GM21528 (cell line): Measurements from ENCODE around the gene FBXO17.
A peak's percentile ranks its signal among the peaks of the same experiment; 100 is the strongest.
"Not testable (repeated sequence)": the region's sequence is repeated elsewhere in the genome, so short reads cannot be mapped to it uniquely, and the experiment has no call there.

Experiments used
- ATAC-seq: cut with Tn5 transposase; IDR thresholded peaks from one replicate; pipeline ENCODE4 v1.9.1; 2021; ENCODE audit warnings: mild to moderate bottlenecking, moderate library complexity; ENCODE audit not compliant: unreplicated experiment, low FRiP score

FBXO17 gene

GRCh38 chr19:38945562-38946228, 29.8 kb downstream of the FBXO17 start:
- ATAC-seq = no peak

DNA sequence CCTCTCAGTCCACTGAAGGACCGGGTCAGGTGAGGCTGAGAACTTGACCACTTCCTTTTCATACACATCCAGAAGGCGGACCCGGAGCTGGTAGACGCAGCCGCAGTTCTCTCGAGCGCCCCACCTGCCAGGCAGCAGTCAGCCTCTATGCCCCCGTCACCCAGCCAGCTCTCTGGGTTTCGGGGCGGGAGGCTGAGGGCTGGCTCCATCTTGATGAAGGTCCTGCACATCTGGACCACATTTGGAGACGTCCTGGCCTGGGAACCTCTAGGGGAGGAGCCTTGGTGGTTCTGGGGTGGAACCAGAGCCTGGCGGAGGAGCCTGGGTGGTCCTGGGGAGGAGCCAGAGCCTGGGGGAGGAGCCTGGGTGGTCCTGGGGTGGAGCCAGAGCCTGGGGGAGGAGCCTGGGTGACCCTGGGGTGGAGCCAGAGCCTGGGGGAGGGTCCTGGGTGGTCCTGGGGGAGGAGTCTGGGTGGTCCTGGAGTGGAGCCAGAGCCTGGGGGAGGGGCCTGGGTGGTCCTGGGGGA, 30.5 kb downstream of the FBXO17 start:
- no peak for ATAC-seq

DNA sequence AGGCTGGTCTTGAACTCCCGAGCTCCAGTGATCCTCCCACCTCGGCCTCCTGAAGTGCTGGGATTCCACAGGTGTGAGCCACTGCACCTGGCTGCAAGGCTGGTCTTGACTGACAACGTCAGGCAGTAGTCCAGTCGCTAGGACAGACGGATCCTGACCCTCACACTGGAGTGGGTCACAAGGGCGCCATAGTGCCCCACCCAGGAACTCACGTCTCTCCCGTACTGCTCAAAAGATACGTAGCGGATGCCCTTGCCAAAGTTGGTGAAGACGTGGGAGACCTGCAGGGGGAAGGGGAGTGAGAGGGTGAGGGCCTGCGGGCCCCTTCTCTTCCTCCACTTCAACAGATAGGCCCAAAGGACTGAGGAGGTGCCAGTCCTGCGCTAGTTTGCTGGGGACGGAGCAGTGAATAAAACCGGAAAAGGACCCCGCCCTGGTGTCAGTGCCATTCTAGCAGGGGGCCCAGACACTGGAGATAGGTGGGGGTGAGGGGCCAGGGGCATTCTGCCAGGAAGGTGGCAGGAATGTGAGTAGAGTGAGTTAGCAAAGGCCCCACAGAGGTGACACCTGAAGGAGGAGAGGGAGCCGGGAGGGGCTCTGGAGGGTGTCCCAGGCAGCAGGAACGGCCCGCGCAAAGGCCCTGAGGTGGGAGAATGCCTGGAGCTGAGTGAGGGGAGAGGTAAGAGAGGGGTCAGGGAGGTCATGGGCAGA, 32.9 kb downstream of the FBXO17 start:
- ATAC-seq = no peak

- ATAC-seq = no peak
Observed at GRCh38 chr19:38941979-38942378, 33.6 kb downstream of the FBXO17 start.

GRCh38 chr19:38941466-38941865, 34.1 kb downstream of the FBXO17 start:
- not testable (repeated sequence) for ATAC-seq

GRCh38 chr19:38939957-38940356, 35.6 kb downstream of the FBXO17 start:
- ATAC-seq = no peak

DNA sequence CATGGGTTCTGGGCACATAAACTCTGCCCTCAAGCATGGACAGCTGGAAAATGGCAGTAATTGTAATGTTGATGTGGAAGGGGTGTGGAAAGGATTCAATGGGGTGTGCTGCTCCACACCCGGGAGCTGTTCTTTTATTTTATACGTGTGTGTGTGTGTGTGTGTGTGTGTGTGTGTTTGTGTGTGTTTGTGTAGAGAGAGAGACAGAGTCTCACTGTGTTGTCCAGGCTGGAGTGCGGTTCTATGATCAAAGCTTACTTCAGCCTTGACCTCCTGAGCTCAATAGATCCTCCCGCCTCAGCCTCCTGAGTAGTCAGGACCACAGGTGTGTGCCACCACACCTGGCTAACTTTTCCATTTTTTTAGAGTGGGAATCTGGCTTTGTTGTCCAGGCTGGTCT, 42.0 kb downstream of the FBXO17 start:
- no peak for ATAC-seq

GRCh38 chr19:38932425-38933179, 42.9 kb downstream of the FBXO17 start:
- ATAC-seq = no peak

DNA sequence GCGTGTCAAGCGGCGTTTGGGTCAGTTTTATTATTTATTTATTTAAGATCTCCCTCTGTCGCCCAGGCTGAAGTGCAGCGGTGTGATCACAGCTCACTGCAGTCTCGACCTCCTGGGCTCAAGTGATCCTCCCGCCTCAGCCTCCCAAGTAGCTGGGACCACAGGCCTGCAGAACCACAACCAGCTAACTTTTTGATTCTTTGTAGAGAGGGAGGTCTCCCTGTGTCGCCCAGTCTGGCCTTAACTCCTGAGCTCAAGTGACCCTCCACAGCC, 44.1 kb downstream of the FBXO17 start:
- no peak for ATAC-seq

DNA sequence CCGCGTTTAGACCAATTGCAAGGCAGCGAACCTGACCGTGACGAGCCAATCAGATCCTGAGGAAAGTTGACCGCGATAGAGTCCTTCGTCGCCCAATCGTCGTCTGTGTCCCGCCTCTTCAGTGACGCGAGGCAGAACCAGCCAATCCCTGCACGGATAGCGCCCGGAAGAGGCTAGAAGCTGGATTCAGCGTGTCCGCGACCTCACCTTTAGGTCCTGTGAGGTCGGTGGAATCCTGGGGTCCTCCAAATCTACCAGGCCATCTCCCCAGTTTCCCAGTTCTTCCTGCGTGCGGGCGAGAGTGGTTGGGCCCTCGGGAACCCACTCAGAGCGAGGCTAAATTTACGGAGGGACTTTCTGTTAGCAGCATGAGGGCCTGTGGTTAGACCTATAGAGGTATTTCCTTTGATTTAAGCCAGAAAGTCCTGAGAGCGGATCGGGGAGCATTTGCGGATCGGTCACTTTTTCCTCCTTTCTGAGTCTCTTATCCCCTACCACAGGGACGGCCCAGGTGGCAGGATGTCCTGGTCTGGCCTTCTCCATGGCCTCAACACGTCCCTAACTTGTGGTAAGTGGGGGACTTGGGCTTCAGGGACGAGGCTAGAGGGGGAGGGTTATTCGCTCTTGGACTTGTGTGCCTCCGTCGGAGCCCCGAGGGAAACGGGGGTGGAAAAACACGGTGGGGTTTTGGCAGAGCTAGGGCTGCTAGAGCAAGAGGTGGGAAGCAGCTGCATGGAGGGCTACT, 44.6 kb downstream of the FBXO17 start, which contains the start of gene MRPS12:
MRPS12 (plus strand) TSS at position 169 of the 745 bp plus-strand sequence; CDS start at position 520, 351 bp downstream.
- peak; percentile 82 for ATAC-seq

- peak; percentile 73 for ATAC-seq
Observed at GRCh38 chr19:38929929-38930775, 45.4 kb downstream of the FBXO17 start, which contains the start of gene SARS2. SARS2 (minus strand) TSS chr19:38930763; CDS start chr19:38930736, 27 bp downstream.

DNA sequence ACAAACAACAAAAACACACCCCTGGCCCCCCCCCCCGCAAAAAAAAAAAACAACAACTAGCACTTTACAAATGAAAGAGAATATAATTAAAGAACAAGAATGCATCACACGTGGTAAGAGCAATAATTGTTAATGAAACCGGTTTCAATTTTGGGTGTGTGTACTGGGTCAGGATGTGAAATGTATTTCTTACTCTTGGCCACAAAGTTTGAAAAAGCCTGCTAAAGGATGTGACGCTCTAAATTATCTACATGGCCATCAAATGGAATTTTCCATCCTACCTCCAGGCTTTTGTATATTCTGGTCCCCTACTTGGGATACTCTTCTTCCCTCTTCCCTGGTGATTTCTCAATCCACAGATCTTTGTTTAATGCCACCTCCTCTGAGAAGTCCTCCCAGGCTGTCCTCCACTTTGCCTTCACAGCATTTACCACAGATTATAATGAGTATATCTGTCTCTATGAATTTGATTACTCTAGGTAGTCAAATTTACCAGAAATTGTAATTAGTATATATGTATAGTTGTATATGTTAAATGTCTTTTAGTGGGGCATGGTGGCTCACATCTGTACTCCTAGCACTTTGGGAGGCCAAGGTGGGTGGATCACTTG, 47.0 kb downstream of the FBXO17 start:
- no peak for ATAC-seq

- no peak for ATAC-seq
Observed at GRCh38 chr19:38924388-38924787, 51.2 kb downstream of the FBXO17 start.

GRCh38 chr19:38922482-38922881, 53.1 kb downstream of the FBXO17 start:
- no peak for ATAC-seq

- ATAC-seq = no peak
Observed at GRCh38 chr19:38921420-38922274, 53.9 kb downstream of the FBXO17 start.

- ATAC-seq = no peak
Observed at GRCh38 chr19:38920602-38921419, 54.7 kb downstream of the FBXO17 start.

- no peak for ATAC-seq
Observed at GRCh38 chr19:38919837-38920601, 55.5 kb downstream of the FBXO17 start.
